NCI-H1105 treated with DMSO at 0.1 percent for 48 hours (cell line): Measurements from ENCODE around the gene CDR2L.
"Not testable (repeated sequence)": the region's sequence is repeated elsewhere in the genome, so short reads cannot be mapped to it uniquely, and the experiment has no call there.

Experiments used
- DNase-seq: peaks from one replicate; lab custom pipeline; 2025; lab: John Stamatoyannopoulos, UW

Gene CDR2L

DNA sequence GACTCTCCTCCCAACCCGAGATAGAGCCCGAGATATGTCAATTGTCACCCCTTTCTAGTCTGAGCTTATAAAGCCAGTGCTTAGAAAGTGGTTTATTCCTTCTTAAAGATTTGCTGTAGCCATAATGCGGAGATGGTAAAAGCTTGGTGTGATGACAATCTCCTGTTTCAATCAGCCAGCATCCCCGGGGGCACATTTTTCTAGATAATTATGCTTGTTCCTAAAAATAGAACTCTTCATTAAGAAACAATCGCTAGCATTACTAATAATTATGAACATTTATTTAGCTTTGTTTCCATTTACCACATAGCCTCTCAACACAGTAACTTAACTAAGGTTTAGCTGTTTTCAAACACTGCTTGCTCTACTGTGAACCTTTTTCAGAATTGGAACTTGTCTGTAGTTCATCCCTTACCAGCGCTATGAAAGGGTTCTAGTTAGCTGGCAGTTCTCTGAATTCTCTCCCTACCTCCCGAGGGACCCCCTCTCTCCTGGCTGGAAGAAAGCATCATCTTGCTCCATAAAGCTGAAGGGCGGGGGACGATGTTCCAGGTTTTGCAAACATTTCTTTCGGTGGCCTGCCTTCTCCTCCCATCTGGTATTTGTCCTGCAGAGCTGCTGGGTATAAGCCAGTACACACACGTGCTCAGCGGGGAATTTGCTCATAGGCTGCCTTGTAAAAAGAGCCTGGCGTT, 24.1 kb downstream of the CDR2L start:
- no peak for DNase-seq

GRCh38 chr17:75012096-75012345, 24.6 kb downstream of the CDR2L start:
- no peak for DNase-seq

DNA sequence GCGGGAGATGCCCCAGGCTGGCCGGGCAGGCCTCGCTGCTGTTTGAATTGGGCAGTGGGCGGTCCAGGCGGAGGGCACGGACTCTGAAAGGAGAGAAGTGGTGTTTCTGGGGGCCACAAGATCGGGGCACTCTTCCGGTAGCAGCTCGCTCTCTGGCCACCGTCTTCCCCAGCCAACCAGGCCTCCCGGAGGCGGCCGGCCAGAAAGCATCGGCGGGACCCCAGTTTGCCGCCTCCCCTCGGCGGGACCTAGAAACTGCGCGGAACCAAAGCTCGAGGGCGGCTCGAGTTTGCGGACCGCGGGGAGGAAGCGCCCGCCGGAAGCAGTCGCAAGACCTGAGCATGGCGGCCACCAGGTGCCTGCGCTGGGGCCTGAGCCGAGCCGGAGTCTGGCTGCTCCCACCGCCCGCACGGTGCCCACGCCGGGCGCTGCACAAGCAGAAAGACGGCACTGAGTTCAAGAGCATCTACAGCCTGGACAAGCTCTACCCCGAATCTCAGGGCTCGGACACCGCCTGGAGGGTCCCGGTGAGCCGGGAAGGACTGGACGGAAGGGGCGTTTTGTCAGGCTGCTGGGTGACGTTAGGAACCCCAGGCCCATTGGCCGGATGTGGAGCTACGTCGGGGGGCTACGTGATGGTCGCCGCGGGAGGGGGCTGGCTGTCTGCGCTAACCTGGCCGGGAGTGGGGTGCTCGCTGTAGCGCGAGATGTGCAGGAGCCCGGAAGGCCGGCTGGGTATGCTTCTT, 25.1 kb downstream of the CDR2L start, which contains the start of gene MRPL58:
Gene MRPL58, plus strand, starts transcription at position 325 of the 746 bp plus-strand sequence. Its CDS starts 17 bp downstream, at position 342.
- peak; percentile 82 for DNase-seq

- DNase-seq: no peak
Measured at GRCh38 chr17:75013092-75013559, 25.7 kb downstream of the CDR2L start.

DNA sequence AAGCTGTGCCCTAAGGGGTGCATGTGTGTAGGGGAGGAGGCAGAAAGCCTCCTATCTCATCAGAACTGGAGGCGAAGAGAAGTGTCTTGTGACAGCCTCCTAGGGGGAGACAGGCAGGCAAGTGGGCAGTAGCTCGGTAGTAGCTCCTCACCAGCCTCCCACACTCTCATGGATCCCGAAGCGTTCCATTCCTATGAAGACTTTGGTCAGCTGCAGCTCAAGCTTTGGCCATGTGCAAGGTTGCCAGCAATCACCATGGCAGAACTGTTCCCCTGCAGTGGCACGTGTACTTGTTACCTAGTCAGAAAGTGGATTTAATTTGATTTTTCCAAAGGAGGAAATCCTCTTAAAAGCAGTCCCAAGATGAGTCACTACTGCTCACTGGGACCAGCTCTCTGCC, 31.7 kb downstream of the CDR2L start:
- no peak for DNase-seq

GRCh38 chr17:75019710-75020109, 32.3 kb downstream of the CDR2L start:
- DNase-seq: no peak

DNA sequence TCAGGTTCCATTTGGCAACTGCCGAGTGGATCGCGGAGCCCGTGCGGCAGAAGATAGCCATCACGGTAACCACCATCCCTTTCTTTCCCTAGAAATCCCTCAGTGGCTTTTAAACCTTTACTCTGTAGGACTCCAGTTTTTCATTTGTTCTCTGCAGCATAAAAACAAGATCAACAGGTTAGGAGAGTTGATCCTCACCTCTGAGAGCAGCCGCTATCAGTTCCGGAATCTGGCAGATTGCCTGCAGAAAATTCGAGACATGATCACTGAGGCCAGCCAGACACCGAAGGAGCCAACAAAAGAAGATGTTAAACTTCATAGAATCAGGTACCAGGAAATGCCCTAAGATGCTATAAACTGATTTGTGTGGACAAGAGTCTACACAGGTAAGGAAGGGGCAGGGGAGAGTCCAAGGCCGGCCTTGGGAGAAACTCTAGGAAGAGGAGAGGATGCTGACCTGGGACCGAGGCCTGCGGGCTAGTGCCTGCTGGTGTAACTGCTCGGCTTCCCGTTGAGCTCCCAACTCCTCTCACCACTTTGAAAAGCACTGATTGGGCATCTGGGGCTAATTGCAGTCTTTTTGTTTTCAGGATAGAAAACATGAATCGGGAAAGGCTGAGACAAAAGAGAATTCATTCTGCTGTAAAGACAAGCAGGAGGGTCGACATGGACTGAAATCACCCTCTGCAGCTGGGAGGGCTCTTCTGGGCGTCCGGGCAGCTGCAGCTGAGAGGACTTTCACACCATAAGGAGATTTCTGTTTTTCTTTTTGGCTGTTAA, 33.1 kb downstream of the CDR2L start:
- DNase-seq: no peak

DNA sequence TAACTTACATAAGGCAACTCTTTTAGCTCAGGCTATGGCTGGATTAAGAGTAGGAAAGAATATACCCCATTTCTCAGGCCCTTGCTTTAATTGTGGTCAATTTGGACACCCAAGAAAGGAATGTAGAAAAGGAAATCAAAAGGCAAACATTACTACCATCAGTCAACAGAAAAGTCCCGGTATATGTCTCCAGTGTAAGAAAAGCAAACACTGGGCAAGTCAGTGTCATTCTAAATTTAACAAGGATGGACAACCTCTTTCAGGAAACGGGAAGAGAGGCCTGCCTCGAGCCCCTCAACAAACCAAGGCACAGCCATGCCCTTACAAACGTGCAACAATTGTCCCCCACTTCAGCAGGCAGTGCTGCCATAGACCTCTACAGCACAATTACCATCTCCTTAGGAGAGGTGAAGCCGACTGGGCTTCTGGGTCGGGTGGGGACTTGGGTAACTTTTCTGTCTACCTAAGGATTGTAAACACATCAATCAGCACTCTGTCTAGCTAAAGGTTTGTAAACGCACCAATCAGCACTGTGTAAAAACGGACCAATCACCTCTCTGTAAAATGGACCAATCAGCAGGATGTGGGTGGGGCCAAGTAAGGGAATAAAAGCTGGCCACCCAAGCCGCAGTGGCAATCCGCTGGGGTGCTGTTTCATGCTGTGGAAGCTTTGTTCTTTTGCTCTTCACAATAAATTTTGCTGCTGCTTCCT, 37.4 kb downstream of the CDR2L start:
- DNase-seq: no peak

DNA sequence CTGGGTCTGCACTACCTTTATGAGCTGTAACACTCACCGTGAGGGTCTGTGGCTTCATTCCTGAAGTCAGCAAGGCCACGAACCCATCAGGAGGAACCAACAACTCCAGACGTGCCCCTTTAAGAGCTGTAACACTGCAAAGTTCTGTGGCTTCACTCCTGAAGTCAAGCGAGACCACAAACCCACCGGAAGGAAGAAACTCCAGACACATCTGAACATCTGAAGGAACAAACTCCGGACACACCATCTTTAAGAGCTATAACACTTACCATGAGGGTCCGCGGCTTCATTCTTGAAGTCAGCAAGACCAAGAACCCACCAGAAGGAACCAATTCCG, 37.9 kb downstream of the CDR2L start:
- not testable (repeated sequence) for DNase-seq

GRCh38 chr17:75026650-75027049, 39.2 kb downstream of the CDR2L start:
- DNase-seq: not testable (repeated sequence)

DNA sequence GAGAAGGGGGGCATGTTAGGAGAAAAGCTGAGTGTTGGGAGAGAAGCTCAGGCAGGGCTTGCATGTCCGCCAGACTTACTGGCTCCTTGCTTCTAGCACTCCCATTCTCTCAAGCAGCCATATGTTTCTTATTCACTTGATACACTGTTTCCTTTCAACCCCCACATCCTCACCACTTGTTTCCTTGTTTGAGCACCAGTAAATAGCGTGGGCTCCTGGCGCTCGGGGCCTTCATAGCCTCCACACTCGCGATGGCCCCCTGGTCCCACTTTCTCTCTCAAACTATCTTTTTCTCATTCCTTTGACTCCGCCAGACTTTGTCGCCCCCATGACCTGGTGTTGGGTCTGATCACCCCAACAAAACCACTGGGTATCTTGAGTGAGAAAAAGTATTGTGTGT, 42.7 kb downstream of the CDR2L start:
- DNase-seq: no peak

DNA sequence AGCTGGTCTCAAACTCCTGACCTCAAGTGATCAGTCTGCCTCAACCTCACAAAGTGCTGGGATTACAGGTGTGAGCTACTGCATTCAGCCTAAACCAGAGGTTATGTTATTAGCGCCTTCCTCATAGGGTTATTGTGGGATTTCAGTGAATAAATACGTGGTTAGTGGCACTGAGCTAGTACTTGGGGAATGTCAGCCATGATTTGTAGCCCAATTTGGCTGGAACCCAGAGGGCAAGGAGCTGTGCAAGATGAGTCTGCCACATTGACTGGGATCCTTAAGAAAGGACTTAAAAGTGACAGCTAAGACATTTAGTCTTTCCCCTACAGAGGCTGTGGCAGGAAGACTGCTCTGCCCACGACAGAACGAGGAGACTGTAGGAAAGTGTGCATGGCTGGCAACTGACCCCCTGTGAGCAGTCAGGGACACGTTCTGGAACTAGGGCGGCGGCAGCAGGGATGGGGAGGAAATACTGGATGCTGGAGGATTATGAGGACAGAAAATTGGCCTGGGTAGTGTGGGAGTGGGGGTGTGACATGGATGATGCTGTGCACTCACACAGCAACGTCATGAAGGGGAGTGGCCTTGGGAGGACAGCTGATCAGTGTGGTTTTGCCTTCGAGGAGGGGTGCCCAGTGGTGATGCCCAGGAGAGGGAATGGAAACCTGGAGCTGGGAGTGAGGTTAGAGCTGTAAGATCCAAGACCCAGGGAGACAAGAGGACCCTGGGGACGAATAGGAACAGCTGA, 44.7 kb downstream of the CDR2L start:
- DNase-seq: peak; percentile 79

DNA sequence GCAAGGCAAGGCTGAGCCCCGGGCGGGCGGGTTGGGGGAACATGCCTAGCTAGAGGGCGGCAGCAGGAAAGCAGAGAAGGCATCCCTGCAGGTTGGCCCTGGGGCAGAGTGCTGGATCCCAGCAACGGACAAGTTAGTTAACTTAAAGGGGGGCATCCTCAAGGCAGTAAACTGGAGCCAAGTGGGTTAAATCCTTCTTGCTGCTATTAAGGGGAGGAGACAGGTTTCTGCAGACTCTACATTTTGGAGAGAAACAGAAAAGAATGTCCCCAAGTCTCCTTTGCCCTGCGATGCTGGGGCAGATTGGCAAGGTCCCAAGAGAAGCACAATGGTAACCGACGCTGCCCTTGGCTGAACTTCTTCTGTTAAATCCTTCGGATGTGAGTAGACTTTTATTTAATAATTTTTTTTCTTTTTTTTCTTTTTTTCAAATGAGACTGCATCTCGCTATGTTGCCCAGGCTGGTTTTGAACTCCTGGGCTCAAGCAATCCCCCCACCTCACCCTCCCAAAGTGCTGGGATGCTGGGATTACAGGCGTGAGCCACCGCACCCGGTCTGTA, 45.4 kb downstream of the CDR2L start:
- peak; percentile 22 for DNase-seq

GRCh38 chr17:75033346-75034235, 46.2 kb downstream of the CDR2L start:
- peak; percentile 76 for DNase-seq

- peak; percentile 73 for DNase-seq
Measured at GRCh38 chr17:75034236-75034908, 46.9 kb downstream of the CDR2L start.

GRCh38 chr17:75036643-75037268, 49.3 kb downstream of the CDR2L start:
- DNase-seq: peak; percentile 76

DNA sequence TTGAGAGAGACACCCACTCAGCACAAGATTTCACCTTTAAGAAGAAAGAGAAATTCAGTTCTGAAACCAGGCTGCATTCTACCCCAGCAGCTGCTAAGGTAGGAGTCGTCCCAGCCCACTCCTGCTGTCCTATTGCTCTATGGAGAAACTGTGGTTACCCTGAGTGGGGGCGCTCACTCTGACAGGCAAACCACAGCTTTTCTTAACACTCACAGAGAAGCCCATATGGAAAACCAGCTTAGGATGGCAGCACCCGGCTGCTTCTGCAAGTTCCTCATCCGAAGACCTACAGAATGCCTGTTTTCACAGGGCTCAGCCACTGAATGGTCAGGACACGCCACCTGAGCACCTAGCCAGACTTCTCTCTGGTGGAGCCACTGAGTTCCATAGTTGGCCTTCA, 51.8 kb downstream of the CDR2L start:
- no peak for DNase-seq

DNA sequence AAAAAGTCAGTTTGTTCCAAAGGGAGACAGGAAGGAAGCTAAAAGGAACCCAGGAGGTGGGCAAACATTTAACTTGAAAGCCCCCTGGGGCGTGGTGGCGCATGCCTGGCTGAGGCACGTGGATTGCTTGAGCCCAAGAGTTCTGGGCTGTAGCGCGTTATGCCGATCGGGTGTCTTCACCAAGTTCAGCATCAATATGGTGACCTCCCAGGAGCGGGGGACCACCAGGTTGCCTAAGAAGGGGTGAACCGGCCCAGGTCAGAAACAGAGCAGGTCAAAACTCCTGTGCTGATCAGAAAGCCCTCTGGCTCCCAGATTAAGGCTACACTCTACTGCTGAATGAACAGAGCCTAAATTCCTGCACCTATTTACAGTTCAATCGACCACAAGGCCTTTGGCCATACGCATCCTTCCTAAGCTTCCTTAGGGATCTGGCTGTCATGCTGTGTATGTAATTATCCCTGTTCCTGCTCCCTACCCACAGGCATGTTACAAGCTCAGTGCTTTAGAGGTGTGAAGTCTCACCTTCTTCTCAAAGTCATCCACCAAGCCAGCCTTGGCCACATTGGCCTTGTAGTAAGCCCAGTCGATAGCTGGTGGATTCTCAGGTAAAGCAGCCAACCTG, 54.3 kb downstream of the CDR2L start:
- DNase-seq: no peak

DNA sequence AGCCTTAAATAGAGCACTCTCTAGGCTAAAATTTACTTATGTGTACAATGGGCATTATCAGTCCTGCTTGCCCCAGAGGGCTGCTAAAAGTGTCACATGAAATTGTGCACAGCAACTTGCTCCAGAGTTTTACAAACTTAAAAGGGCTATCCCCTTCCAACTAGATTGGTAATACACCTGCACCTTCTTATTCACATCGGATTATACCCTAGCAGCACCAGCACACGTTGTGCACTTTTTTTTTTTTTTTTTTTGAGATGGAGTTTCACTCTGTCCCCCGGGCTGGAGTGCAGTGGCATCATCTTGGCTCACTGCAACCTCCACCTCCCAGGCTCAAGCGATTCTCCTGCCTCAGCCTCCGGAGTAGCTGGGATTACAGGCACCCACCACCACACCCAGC, 56.4 kb downstream of the CDR2L start:
- not testable (repeated sequence) for DNase-seq
